Testis (tissue), 3 donors: ENCODE results near the gene MEF2C. TPM values are rescaled to one million over a fixed set of nuclear protein-coding genes. Genes with fewer than 3 reads are reported as not detected.

Experiments
- DNase-seq: peaks from one replicate; pipeline ENCODE4 v3.0.0-alpha.2; 2019
- H3K27ac ChIP-seq, 2 donors: fragments of 200-600 bp; sonication (generic); one replicate each; pipeline ENCODE4 v1.5.1; 2019
- H3K27me3 ChIP-seq: fragments of 200-600 bp; sonication (generic); one replicate; pipeline ENCODE4 v1.5.1; 2019
- H3K36me3 ChIP-seq: fragments of 200-600 bp; sonication (generic); one replicate; pipeline ENCODE4 v1.5.1; 2017; ENCODE audit warnings: low read depth; ENCODE audit errors: missing control alignments
- H3K4me1 ChIP-seq: fragments of 200-600 bp; sonication (generic); one replicate; pipeline ENCODE4 v1.5.1; 2019
- H3K4me3 ChIP-seq, 2 donors: fragments of 200-600 bp; sonication (generic); one replicate each; pipeline ENCODE4 v1.5.1; 2017 to 2019
- H3K9me3 ChIP-seq: fragments of 200-600 bp; sonication (generic); one replicate; pipeline ENCODE4 v1.5.1; 2017
- POLR2A ChIP-seq: fragments of 450-650 bp; IDR thresholded peaks from one replicate; pipeline ENCODE4 v1.6.1; 2017; ENCODE audit warnings: antibody characterized with exemption, mild to moderate bottlenecking, moderate library complexity
- WGBS, 2 donors: methylation state at CpG; one replicate each; pipeline ENCODE4 v1.1.5; 2018; 5-methylcytosine and 5-hydroxymethylcytosine counted together
- intact Hi-C: fragments of 100-400 bp; cut with DNase I; formaldehyde crosslinking; loops from one replicate; pipeline ENCODE4 v1.15.1; 2023; ENCODE audit warnings: low total_unique reads
- polyA plus RNA-seq: library from polyadenylated mRNA; stranded (reverse); fragments of 350-450 nt; fragmentation: Illumina TruSeq; extraction: RNeasy Lipid Tissue Mini Kit (QIAGEN cat#74804); gene quantifications from one replicate; pipeline ENCODE4 v1.2.3, GENCODE V29; 2014; ENCODE audit warnings: low read depth, low replicate concordance; ENCODE audit not compliant: insufficient read depth
- total RNA-seq, 2 donors: library from RNA; depleted of rRNA; stranded (reverse); fragments of >200 nt; gene quantifications; one replicate each; pipeline ENCODE4 v1.2.3, GENCODE V29; 2016
- TF ChIP-seq, protein P1 (sequence below), 3 experiments: fragments of 450-650 bp in 2 of 3; fragments of 200-600 bp in 1 of 3; sonication (generic) in 1 of 3; IDR thresholded peaks; one replicate each; pipeline ENCODE4 v1.5.1; 2016 to 2019; ENCODE audit warnings: antibody characterized with exemption in 3 of 3, mild to moderate bottlenecking in 2 of 3, moderate library complexity in 1 of 3

MEF2C gene
- total and polyA plus RNA-seq, 3 donors from 2014 or later = 18.3 to 53.1 (median 19.9) TPM

DNA sequence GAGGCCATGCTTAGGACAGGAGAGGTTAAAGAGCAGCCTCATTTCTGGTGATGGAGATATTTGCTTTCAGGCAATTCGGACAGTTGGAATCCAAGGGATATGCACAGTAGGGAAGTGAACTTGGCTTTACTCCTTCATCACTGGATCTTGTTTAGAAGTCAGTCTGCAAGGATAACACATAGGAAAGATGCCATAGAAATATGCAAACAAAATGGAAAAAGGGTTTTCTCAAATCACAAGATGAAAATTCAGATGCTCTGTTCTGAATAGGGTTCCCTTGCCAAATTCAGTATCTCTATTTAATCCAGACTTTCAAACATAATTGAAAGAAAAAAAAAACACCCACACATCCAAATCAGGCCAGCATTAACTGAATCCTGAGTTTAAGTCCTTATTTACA, 166.9 kb downstream of the MEF2C start:
- TF ChIP-seq, protein P1, sequence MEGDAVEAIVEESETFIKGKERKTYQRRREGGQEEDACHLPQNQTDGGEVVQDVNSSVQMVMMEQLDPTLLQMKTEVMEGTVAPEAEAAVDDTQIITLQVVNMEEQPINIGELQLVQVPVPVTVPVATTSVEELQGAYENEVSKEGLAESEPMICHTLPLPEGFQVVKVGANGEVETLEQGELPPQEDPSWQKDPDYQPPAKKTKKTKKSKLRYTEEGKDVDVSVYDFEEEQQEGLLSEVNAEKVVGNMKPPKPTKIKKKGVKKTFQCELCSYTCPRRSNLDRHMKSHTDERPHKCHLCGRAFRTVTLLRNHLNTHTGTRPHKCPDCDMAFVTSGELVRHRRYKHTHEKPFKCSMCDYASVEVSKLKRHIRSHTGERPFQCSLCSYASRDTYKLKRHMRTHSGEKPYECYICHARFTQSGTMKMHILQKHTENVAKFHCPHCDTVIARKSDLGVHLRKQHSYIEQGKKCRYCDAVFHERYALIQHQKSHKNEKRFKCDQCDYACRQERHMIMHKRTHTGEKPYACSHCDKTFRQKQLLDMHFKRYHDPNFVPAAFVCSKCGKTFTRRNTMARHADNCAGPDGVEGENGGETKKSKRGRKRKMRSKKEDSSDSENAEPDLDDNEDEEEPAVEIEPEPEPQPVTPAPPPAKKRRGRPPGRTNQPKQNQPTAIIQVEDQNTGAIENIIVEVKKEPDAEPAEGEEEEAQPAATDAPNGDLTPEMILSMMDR (IDR thresholded peaks at IDR 0.05) = no peak
- no peak for TF ChIP-seq POLR2A
- Histone ChIP-seq H3K9me3 (no peaks in the 10 kb centered on the region), H3K4me3 (no peak overlapping the region), H3K36me3 (no peaks in the 10 kb centered on the region), H3K27me3 (no peaks in the 10 kb centered on the region), H3K4me1 (no peaks in the 10 kb centered on the region), H3K27ac (no peak overlapping the region)
- WGBS, 2 donors = 76 to 83% methylated on average over 1 of the region's 1 CpG
- no peak for DNase-seq
- intact Hi-C loops = no loop called here

DNA sequence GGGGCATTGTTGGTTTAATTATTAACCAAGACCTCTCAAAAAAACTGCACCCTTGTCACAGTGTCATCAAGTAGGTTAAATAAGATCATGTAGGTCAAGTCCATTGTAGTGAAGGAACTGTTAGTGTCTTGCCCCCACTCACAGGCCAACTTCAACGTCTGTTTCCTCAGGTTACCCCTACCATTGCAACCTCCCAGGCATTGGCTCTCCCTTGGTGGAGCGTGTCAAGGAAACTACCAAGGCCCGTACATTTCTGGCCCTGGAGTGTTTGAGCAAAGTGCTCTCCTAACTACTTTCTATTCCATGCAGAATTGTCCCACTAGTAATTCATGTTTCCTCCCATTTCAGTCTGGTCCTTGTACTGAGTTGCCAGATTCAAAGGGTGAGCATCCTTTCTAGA, 167.5 kb downstream of the MEF2C start:
- no peaks in the 10 kb centered on the region for H3K4me1 ChIP-seq
- no peak overlapping the region for H3K4me3 ChIP-seq
- intact Hi-C loops = no loop called here
- H3K36me3 ChIP-seq = no peaks in the 10 kb centered on the region
- 87% methylated on average over 3 of the region's 3 CpGs for WGBS, 2 donors
- no peak overlapping the region for H3K27ac ChIP-seq
- TF ChIP-seq POLR2A = no peak
- TF ChIP-seq, protein P1 (IDR thresholded peaks at IDR 0.05) = no peak
- H3K9me3 ChIP-seq = no peaks in the 10 kb centered on the region
- no peaks in the 10 kb centered on the region for H3K27me3 ChIP-seq
- DNase-seq = no peak

DNA sequence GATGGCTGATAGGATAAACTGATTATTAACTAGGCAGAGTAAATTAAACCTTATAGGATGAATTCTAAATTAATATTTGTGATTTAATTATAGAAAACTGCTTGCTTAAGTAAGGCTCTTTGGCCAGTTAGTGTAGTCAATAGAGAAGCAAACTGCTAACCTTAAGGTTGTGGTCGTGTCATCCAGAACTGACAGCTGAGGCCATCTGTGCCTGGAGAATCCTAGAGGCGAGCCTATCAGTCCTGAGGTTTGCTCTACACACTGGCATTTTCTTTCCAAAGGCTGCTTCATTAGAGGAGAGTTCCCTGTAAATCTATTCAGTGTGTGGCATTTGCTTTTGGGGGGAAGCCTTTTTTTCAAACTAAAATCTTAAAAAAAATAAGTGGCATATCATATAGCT, 169.2 kb downstream of the MEF2C start:
- WGBS, 2 donors = 60 to 76% methylated on average over 2 of the region's 2 CpGs
- Histone ChIP-seq H3K36me3 (no peaks in the 10 kb centered on the region), H3K27me3 (no peaks in the 10 kb centered on the region), H3K9me3 (no peaks in the 10 kb centered on the region), H3K4me1 (no peaks in the 10 kb centered on the region), H3K27ac (no peak overlapping the region), H3K4me3 (no peak overlapping the region)
- DNase-seq = no peak
- TF ChIP-seq POLR2A = no peak
- TF ChIP-seq, protein P1 (IDR thresholded peaks at IDR 0.05) = no peak
- intact Hi-C loops = no loop called here

DNA sequence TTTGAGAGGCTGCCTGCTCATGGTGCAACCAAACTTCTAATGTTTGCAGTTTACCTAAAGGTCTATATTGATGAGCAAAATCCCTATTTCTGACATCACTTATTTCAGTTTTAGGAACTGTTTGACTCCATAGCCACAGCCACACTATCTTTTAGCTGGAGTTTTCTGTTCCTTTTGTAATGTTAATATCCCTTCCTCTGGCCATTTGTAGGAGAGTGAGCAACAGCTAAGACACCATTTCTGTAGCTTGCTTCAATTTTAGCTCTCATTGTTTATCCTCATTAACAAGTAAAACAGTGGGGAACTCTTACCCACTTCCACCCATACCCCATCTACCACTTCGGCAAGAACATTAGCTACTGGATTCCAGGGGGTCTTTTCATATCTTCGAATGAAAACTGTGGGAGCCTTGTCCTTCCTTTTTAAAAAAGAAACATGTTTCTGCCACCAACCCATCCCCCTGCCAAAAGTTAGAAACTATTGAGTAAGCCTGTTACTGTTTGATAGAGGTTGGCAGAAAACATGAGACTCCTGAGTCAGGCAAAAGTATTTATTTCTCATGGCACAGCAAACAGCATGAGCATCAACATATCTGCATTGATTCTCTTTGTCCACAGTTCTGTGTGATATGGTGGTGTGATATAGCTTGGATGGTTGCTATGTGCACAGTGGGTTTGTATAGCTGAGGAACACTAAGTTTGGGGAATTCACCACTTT, 174.1 kb downstream of the MEF2C start:
- H3K36me3 ChIP-seq = no peaks in the 10 kb centered on the region
- 79 to 88% methylated on average over 2 of the region's 2 CpGs for WGBS, 2 donors

More for the DNA sequence above, 174.1 kb downstream of the MEF2C start:
- intact Hi-C loops = no loop called here
- H3K9me3 ChIP-seq = no peaks in the 10 kb centered on the region
- TF ChIP-seq, protein P1 (IDR thresholded peaks at IDR 0.05) = no peak
- TF ChIP-seq POLR2A = no peak
- no peak overlapping the region for H3K4me3 ChIP-seq
- no peak overlapping the region for H3K27ac ChIP-seq
- H3K4me1 ChIP-seq = no peaks in the 10 kb centered on the region
- no peaks in the 10 kb centered on the region for H3K27me3 ChIP-seq
- no peak for DNase-seq
